HepG2 (cell line): ENCODE results near the gene ADGRV1. TPM values are rescaled to one million over a fixed set of nuclear protein-coding genes. Genes with fewer than 3 reads are reported as not detected.
A peak's percentile ranks its signal among the peaks of the same experiment; 100 is the strongest.

Experiments used
- CREM ChIP-seq, 2 experiments: sonication (generic) in 1 of 2; formaldehyde crosslinking in 1 of 2; IDR thresholded peaks; 2 replicates each; pipeline versions ENCODE4 v1.4.0 to v1.6.1; 2016 to 2020; ENCODE audit warnings: antibody characterized with exemption in 1 of 2, mild to moderate bottlenecking in 1 of 2, missing genetic modification reagents in 1 of 2
- FOXA1 ChIP-seq, 2 experiments: fragments of 450-650 bp in 1 of 2; sonication (generic) in 1 of 2; formaldehyde crosslinking in 1 of 2; IDR thresholded peaks; 2 replicates each; pipeline versions ENCODE4 v1.4.0 to v1.6.1; 2016 to 2020; ENCODE audit warnings: missing genetic modification reagents in 1 of 2
- HNF4A ChIP-seq: sonication (generic); formaldehyde crosslinking; IDR thresholded peaks from 2 replicates; pipeline ENCODE4 v1.4.0; 2020; ENCODE audit warnings: missing genetic modification reagents
- HNF4G ChIP-seq, 2 experiments: sonication (generic) in 1 of 2; formaldehyde crosslinking in 1 of 2; IDR thresholded peaks; 2 replicates each; pipeline versions ENCODE4 v1.4.0 to v1.6.1; 2011 to 2020; ENCODE audit warnings: borderline replicate concordance in 2 of 2, low read depth in 2 of 2, mild to moderate bottlenecking in 2 of 2, low read length in 1 of 2, missing genetic modification reagents in 1 of 2, moderate library complexity in 1 of 2
- ISL2 ChIP-seq: sonication (generic); formaldehyde crosslinking; IDR thresholded peaks from 2 replicates; pipeline ENCODE4 v1.5.0; 2020; ENCODE audit warnings: missing genetic modification reagents
- NR2F2 ChIP-seq: IDR thresholded peaks from 2 replicates; pipeline ENCODE4 v1.6.1; 2012; ENCODE audit warnings: low read depth, inconsistent platforms, borderline replicate concordance
- POGZ ChIP-seq: sonication (generic); formaldehyde crosslinking; IDR thresholded peaks from 2 replicates; pipeline ENCODE4 v1.4.0; 2020; ENCODE audit warnings: mild to moderate bottlenecking, missing genetic modification reagents
- SMYD3 ChIP-seq: sonication (generic); formaldehyde crosslinking; IDR thresholded peaks from 2 replicates; pipeline ENCODE4 v1.8.1; 2023; ENCODE audit warnings: mild to moderate bottlenecking, missing genetic modification reagents
- ZNF180 ChIP-seq: sonication (generic); formaldehyde crosslinking; IDR thresholded peaks from 2 replicates; pipeline ENCODE4 v1.4.0; 2020; ENCODE audit warnings: low read depth, missing genetic modification reagents, borderline replicate concordance
- ZNF614 ChIP-seq: IDR thresholded peaks from 2 replicates; pipeline ENCODE4 v1.6.1; 2018; ENCODE audit warnings: missing biosample characterization, missing genetic modification reagents, inconsistent platforms, borderline replicate concordance
- ZNF782 ChIP-seq: sonication (generic); formaldehyde crosslinking; IDR thresholded peaks from 2 replicates; pipeline ENCODE4 v1.4.0; 2020; ENCODE audit warnings: missing genetic modification reagents, mild to moderate bottlenecking, borderline replicate concordance
- polyA plus RNA-seq, 8 experiments: library from polyadenylated mRNA; depleted of rRNA in 3 of 8; stranded (reverse) in 7 of 8; unstranded in 1 of 8; fragments of >200 nt; fragmentation: Illumina TruSeq in 4 of 8; extraction: Trizol in 4 of 8; gene quantifications; 2 replicates each; pipeline versions ENCODE4 v1.2.1 to v1.2.3, GENCODE V29; 2011 to 2016; ENCODE audit warnings: low read depth in 4 of 8, missing spikeins in 1 of 8, mixed read lengths in 1 of 8; ENCODE audit not compliant: insufficient read depth in 1 of 8
- total RNA-seq, 5 experiments: library from RNA; depleted of rRNA; stranded (reverse); fragments of >200 nt; fragmentation: Illumina TruSeq; extraction: Trizol; gene quantifications; 2 replicates each; pipeline ENCODE4 v1.2.3, GENCODE V29; 2016; ENCODE audit warnings: low read depth in 1 of 5
- TF ChIP-seq, protein P1 (sequence below), 2 experiments: sonication (generic) in 1 of 2; formaldehyde crosslinking in 1 of 2; IDR thresholded peaks; 2 replicates each; pipeline versions ENCODE4 v1.4.0 to v1.6.1; 2018 to 2020; ENCODE audit warnings: missing genetic modification reagents in 2 of 2, borderline replicate concordance in 1 of 2, low read depth in 1 of 2, mild to moderate bottlenecking in 1 of 2, missing biosample characterization in 1 of 2

The ADGRV1 gene
- total and polyA plus RNA-seq, 2 of the 13 experiments (the other 11 are each of a cell fraction or from before 2014, with no cell fraction given) = 1.7 to 3.9 TPM

DNA sequence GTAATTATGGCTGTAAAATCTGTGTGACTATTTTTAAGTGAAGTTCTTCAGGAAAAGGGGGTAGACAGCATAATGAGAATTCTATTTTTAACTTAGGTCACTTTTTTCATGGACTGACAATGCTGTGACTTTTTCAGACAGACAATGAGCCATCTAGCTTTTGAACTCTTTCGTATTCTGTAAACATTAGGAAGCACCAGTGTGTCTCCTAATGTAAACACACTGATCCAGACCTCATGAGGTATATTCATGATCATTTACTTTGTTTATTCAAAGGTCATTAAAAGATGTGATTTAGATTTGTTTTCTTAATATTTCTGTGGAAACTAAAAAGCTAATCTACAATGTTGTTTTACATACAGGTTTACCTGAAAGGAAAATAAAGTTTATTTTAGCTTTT lies 352.6 kb downstream of the ADGRV1 start (continued):
- TF ChIP-seq HNF4G (IDR thresholded peaks at IDR 0.05; ENCODE audit: borderline replicate concordance, low read depth, low read length) (peak; percentile 16; the same call in 1 of the 2 replicates), HNF4G (CRISPR knock-in tag; IDR thresholded peaks at IDR 0.05; ENCODE audit: borderline replicate concordance, low read depth) (no peak), HNF4A (CRISPR knock-in tag) (peak; percentile 75), ZNF180 (CRISPR knock-in tag) (no peak), FOXA1 (IDR thresholded peaks at IDR 0.05) (peak; percentile 79; the same call in 1 of the 2 replicates), FOXA1 (CRISPR knock-in tag; IDR thresholded peaks at IDR 0.05) (peak; percentile 94), SMYD3 (peak; percentile 43; the same call in 1 of the 2 replicates), POGZ (peak; percentile 73), CREM (IDR thresholded peaks at IDR 0.05) (peak; percentile 71), CREM (CRISPR knock-in tag; IDR thresholded peaks at IDR 0.05) (no peak), ZNF614 (CRISPR knock-in tag) (peak; percentile 61; the same call in 1 of the 2 replicates), ZNF782 (no peak), ISL2 (CRISPR knock-in tag) (peak; percentile 87), NR2F2 (peak; percentile 63)
- TF ChIP-seq, protein P1, sequence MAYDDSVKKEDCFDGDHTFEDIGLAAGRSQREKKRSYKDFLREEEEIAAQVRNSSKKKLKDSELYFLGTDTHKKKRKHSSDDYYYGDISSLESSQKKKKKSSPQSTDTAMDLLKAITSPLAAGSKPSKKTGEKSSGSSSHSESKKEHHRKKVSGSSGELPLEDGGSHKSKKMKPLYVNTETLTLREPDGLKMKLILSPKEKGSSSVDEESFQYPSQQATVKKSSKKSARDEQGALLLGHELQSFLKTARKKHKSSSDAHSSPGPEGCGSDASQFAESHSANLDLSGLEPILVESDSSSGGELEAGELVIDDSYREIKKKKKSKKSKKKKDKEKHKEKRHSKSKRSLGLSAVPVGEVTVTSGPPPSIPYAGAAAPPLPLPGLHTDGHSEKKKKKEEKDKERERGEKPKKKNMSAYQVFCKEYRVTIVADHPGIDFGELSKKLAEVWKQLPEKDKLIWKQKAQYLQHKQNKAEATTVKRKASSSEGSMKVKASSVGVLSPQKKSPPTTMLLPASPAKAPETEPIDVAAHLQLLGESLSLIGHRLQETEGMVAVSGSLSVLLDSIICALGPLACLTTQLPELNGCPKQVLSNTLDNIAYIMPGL (CRISPR knock-in tag; IDR thresholded peaks at IDR 0.05; ENCODE audit: borderline replicate concordance in 1 of 2, low read depth in 1 of 2) = no peak
- TF ChIP-seq, all 625 proteins: peak for 92
